HG03521 (cell line): ENCODE results near the gene NKX6-1.

ENCODE experiments used
- ATAC-seq: cut with Tn5 transposase; IDR thresholded peaks from one replicate; pipeline ENCODE4 v1.9.1; 2021; ENCODE audit warnings: mild to moderate bottlenecking, moderate library complexity; ENCODE audit not compliant: unreplicated experiment

The NKX6-1 gene

DNA sequence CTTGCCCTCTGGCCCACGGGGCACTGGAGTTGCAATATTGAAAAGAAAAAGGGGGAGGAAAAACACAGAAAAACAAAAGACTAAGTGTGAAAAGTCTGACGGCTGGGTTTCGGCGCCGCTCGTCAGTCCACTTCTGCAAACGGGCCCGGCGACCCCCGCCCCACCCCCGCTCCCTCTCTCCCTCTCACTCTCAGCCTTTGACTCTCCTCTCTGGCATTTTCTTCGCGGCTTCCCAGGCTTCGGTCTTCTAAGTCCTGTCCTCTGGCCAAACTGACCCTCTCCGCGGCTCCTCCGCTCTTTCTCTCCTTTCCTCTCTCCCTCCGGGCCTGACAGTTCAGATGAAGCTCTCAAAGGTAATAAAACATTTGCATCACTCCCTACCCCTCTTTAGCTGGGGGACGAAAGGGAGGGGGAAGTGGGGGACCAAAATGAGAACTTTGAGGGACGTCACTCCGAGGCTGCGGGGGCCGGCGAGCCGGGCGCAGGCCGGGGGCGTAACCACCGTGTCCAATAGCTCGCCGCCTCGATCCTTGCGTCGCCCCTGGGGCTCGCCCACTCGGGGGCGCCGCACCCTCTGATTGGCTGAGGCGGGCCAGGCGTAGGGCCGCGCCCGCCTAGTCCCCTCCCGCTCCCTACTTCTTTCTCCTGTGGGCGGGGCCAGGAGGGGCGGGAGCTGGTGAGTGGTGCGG lies at the start of gene NKX6-1:
TSS of gene NKX6-1 (minus strand) at position 358 of the 689 bp plus-strand sequence. CDS start 1,064 bp downstream, outside the sequence.
- ATAC-seq: no peak

DNA sequence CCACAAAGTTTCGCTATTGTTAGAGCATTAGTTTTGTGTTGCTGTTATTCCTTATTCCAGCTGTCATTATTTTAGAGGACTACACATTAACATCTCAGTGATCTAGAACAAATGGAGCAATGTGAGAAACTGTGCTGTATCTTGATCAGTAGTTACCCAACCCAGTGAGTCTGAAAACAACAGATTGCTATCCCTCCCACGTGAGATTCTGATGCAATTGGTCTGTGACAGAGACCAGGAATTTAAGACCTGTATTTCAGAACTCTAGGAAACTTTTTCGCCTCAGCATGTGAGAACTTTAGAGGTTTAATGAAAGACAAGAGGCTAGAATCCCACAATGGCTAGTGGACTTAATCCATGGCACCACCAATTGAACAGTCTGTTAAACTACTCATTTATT lies 48.1 kb upstream of the NKX6-1 start:
- no peak for ATAC-seq

DNA sequence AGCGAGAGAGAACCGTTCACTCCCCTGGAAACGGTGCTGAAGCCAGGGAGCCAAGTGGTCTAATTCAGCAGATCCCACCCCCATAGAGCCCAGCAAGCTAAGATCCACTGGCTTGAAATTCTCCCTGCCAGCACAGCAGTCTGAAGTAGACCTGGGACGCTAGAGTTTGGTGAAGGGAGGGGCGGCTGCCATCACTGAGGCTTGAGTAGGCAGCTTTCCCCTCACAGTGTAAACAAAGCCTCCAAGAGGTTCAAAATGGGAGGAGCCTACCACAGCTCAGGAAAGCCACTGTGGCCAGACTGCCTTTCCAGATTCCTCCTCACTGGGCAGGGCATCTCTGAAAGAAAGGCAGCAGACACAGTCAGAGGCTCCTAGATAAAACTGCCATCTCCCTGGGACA lies 46.0 kb upstream of the NKX6-1 start:
- ATAC-seq: no peak

- ATAC-seq: no peak
Observed at GRCh38 chr4:84535901-84536300, 36.8 kb upstream of the NKX6-1 start.

- ATAC-seq: no peak
Observed at GRCh38 chr4:84531689-84532088, 32.6 kb upstream of the NKX6-1 start.

DNA sequence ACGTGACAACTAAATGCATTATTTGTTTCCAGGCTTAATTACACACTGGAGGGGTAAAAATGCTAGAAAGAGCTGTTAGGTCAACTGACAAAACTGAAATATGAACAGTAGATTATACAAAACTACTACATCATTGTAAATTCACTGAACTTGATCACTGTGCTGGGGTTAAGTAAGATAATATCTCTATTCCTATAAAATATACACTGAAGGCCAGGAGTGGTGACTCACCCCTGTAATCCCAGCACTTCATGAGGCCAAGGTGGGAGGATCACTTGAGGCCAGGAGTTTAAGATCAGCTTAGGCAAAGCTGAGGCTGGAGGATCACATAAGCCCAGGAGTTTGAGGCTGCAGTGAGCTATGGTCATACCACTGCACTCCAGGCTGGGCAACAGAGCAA lies 31.8 kb upstream of the NKX6-1 start:
- ATAC-seq: no peak

DNA sequence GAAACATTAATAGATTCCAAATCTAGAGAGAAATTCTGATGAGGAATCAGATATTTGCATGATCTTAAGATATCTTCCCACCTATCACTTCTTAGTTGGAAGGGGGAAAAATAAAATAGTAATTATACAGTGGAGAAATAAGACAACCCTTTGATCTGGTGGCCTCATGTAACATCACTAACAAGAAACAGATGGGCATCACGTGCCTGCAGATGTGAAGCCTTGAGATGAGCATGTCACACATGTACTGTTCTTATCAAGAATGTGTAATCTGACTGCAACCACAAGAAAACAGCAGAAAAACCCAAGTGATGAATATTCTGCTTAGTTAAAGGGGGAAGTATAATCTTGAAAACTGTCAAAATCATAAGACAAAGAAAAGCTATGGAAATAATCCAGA lies 31.4 kb upstream of the NKX6-1 start:
- no peak for ATAC-seq

DNA sequence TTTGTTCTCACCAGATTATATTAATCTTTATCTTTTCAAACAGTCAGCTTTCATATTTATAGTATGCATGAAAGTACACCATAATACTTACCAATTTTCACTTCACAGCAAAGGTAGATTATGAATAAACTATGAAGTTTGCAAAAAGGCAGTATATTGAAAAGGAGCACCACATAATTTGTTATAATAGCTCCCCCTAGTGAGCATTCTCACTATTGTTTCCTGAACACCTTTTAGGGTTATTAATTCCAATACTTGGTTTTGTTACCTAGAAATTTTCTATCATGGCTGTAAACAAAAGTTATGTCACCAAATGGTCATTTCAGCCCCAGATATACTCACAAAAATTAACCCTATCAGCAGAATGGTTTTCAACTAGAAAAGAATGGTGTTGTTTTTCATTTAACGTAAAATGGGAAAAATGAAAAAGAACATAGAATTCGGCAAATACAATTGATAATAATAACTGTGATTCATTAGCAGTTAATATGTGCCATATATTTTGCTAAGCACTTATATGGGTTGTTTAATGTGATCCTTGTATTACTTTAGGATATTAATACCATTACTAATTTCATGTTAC lies 30.2 kb upstream of the NKX6-1 start:
- no peak for ATAC-seq

- no peak for ATAC-seq
Observed at GRCh38 chr4:84527391-84527790, 28.3 kb upstream of the NKX6-1 start.

DNA sequence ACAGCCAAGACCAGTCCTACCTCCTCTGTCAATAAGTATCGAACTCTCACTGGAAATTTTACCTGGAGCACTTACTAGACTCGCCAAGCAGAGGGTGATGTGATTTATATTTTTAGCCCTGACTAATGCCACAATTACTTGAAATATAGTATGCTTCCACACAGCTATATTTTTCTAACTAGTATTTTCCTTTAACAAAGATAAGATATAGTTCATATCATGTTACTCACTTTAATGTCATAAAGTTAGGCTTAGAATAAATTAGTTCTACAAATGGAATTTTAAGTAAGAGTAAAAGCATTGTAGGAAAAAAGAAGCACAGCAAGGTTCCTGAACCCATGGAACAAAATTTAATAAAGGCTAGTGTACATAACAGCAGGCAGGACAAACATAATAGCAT lies 16.0 kb upstream of the NKX6-1 start:
- ATAC-seq: no peak

GRCh38 chr4:84512277-84512676 lies 13.2 kb upstream of the NKX6-1 start:
- no peak for ATAC-seq

- ATAC-seq: no peak
Observed at GRCh38 chr4:84511703-84512102, 12.6 kb upstream of the NKX6-1 start.

DNA sequence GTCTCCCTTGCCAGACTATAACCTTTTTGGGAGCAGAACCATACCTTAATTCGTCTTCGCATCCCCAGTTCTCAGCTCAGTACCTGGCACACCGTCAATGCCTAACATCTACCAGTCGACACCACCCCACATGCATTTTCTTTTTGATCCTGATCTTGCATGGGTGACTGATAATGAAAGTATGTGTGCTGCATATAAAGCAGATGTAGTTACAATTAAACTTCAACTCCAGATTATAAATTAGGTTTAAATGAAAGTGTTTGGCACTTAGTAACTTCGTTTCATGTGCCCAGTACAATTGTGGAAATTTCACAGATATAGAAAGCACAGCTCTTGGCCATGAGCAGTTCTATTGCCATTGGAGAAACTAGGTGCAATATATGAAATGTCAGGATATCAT lies 8.8 kb upstream of the NKX6-1 start:
- ATAC-seq: no peak

GRCh38 chr4:84504821-84505220 lies 5.7 kb upstream of the NKX6-1 start:
- ATAC-seq: no peak

DNA sequence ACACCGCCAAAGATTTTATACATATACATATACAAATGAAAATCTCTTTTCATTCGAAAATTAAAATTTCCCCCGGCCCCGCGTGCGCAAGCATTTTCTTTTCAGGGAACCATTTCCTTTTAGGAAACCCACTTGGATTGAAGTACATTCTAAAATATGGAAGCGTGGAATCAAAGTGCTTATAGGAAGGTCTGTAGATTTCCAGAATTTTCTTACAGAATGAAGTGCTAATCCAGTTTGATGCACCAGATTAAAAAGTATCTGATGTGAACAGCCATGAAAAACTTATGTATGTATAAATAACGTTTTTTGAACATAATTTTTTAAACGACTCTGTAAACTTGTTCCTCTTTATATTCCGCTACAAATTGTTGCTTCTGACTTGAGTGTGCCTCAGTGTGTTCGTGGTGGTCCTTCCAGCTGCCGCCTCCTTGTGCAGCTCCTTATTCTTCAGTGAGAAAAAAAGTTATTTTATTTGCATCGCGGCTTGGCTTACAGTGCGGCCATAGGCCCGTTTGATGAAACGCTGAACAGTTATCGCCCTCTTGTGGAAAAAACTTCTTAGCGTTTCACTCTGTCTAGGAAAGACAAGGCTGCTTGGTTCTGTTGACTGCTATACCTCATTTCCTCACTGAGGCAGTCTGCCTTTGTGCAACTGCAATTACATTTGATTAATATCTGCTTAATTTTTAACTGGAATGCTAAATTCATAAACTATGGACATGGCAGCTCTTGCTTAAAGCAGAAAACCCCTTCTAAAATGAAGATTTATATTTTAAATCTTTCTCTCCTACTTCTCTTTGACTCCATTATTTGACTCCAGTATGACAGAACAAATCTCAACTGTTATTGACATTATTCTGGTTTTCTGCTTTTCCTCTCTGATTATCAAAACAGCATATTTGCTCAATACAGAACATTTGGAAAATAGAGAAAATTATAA lies 4.7 kb upstream of the NKX6-1 start:
- ATAC-seq: peak; percentile 84

DNA sequence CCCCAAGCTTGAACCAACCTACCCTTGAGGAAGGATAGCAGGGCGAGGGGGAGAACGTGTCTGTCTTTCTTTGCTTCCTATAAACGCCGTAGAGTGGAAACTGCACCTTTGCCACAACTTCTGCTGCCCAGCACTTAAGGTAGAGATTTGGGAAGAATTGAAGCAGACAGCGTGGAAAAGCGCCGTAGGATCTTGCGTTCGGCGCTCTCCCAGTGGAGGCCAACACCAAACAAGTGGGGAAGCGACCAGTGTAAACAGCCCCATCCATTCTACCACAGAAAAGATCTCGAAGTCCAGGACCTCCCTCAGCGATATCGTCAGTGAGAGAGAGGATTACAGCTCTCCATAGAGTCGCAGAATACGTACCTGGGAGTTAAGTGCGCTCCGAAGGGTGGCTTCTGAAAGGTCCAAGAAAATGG lies 3.9 kb upstream of the NKX6-1 start:
- ATAC-seq: no peak

DNA sequence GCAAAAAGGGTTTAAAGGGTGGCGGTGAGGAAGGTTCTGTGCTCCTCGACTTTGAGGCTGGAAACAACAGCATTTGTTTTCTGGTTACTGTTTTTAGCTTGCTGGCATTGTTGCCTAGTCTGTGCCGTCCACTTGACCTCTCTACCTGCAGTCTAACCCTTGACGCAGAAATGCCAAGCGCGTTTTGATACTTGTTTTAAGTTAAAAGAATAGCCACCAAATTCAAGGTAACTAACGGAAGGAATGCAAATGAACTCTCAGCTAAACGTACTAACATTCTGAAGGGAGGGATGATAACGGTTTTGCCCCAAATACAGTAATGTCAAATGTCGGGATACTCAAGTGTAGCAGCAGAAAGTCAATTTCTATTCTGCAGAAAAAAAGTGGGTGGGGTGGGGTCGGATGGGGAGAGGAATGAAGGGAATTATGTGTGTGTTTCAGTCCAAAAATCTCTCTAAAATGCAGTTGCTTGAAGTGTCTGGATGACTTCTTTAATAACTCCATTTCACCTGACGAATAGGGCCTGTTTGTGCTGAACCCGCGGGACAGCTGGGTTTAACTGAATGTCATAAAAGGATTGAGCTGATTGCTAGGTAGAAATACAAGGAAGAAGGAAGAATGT lies 3.4 kb upstream of the NKX6-1 start:
- no peak for ATAC-seq

DNA sequence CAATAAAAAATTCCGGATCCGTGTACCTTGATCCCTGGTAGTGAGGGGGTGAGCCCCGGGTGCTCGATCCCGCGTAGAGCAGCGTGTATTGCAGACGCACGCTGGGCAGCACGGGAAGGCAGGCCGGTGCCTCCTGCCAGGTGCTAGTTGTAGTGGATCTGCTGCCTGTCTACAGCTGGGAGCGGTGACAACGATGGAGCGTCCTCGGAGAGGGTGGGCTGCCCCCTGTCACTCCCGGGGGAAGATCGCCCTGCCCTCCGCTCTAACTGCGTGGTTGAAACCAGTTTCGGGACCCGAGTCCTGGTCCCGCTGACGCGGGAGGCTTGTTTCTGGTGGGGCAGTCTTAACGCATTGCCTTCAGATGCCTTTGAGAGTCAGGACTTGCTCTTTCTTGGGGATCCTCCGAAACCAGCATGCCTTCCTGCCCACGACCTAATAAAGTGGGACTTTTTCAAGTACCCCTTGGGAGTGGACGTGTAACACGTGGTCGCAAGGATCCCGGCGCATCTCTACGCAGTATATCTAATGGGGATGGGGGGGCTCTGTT lies 2.7 kb upstream of the NKX6-1 start:
- ATAC-seq: no peak

GRCh38 chr4:84501202-84501503 lies 2.1 kb upstream of the NKX6-1 start:
- ATAC-seq: no peak

GRCh38 chr4:84500386-84501201 lies 1.5 kb upstream of the NKX6-1 start:
- no peak for ATAC-seq
